Pancreas (tissue), 10 donors: ENCODE measurements around the gene STEAP4. TPM values are rescaled to one million over a fixed set of nuclear protein-coding genes. Genes with fewer than 3 reads are reported as not detected.

Experiments used
- ATAC-seq, 4 donors: fragments of 200-7000 bp; cut with Tn5 transposase; one replicate each; pipeline versions ENCODE4 v1.8.0 to v1.9.1; 2020; ENCODE audit warnings: mild to moderate bottlenecking in 4 of 4, moderate library complexity in 4 of 4
- DNase-seq, 6 donors: peaks; one replicate each; pipeline ENCODE4 v3.0.0-alpha.2; 2020
- FAIRE-seq: peaks from 2 replicates; lab custom pipeline; 2012; peaks lifted over from hg19 to GRCh38; lab: Jason Lieb, UNC
- H3K27ac ChIP-seq, 4 donors: fragments of 200-600 bp; sonication (generic); 1 replicate in 3 of 4; 2 replicates in 1 of 4; pipeline versions ENCODE4 v1.5.0 to v1.8.0; 2020
- H3K27me3 ChIP-seq, 4 donors: fragments of 200-600 bp; one replicate each; pipeline ENCODE4 v1.8.0; 2021
- H3K36me3 ChIP-seq, 3 donors: fragments of 200-600 bp; sonication (generic) in 1 of 3; one replicate each; pipeline versions ENCODE4 v1.5.0 to v1.8.0; 2020 to 2021
- H3K4me1 ChIP-seq, 3 donors: fragments of 200-600 bp; one replicate each; pipeline ENCODE4 v1.8.0; 2021
- H3K4me3 ChIP-seq, 4 donors: fragments of 200-600 bp; sonication (generic) in 2 of 4; one replicate each; pipeline versions ENCODE4 v1.5.0 to v1.8.0; 2020 to 2021
- H3K9me3 ChIP-seq, 4 donors: fragments of 200-600 bp; one replicate each; pipeline ENCODE4 v1.8.0; 2021
- WGBS, 2 donors: extraction: QIAGEN DNeasy Blood & Tissue Kit; methylation state at CpG; one replicate each; pipeline ENCODE4 v1.1.7; 2013; 5-methylcytosine and 5-hydroxymethylcytosine counted together
- intact Hi-C, 3 donors: fragments of 100-400 bp; cut with DNase I; formaldehyde crosslinking; loops; one replicate each; pipeline versions ENCODE4 v1.11.1 to v1.14.2; 2022
- polyA plus RNA-seq, 2 donors: library from polyadenylated mRNA; stranded (reverse); fragments of 200-250 nt; gene quantifications; one replicate each; pipeline ENCODE4 v1.2.3, GENCODE V29; 2013
- total RNA-seq, 6 donors: library from RNA; stranded (reverse); fragmentation: NEBNext Ultra II Directional in 4 of 6; extraction: Animal tissue kit (Norgen Biotek cat#: 25700) in 4 of 6; gene quantifications; one replicate each; pipeline versions ENCODE4 v1.2.1 to v1.2.4, GENCODE V29; 2021 to 2023
- TF ChIP-seq, protein P1 (sequence below), 4 donors: fragments of 200-600 bp; sonication (generic) in 3 of 4; IDR thresholded peaks; one replicate each; pipeline versions ENCODE4 v1.5.0 to v1.8.0; 2021; ENCODE audit warnings: antibody characterized with exemption in 4 of 4
- donor health status: healthy with polysubstance abuse.
- donor health status: DM: no; HTN: no; CAD: no; lungs with moderate emphysema.
- donor health status: DM: no; HTN: no; CAD: no.
- donor health status: control.
- donor health status: control.
- donor health status: Bipolar disorder and iron deficiency.
- donor health status: DM: yes; HTN: yes; CAD: no.
- donor health status: DM: no; HTN: no; CAD: no.
- donor health status: DM: no; HTN: no; CAD: no.
- donor health status: DM: yes; HTN: yes; CAD: no.

The STEAP4 gene
- total and polyA plus RNA-seq, 8 donors = 3.2 to 15.0 (median 7.2) TPM

DNA sequence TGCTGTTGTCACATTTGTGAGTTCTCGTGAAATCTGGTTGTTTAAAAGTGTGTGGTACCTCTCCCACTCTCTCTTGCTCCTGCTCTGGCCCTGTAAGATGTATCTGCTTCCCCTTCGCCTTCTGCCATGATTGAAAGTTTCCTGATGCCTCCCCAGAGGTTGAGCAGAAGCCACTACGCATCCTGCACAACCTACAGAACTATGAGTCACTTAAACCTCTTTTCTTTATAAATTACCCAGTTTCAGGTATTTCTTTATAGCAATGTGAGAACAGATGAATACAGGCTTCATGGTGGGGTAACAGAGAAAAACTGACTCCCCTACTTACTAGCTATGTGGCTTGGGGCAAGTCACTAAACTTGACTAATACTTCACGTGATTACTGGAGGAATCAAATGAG is 18.0 kb upstream of the STEAP4 start:
- ATAC-seq (no peak), DNase-seq (no peak), FAIRE-seq (no peak)
- Histone ChIP-seq H3K9me3 (no peaks in the 10 kb centered on the region), H3K27me3 (no peaks in the 10 kb centered on the region), H3K4me1 (no peaks in the 10 kb centered on the region), H3K36me3 (no peaks in the 10 kb centered on the region), H3K4me3 (no peak overlapping the region), H3K27ac (no peak overlapping the region)
- WGBS, 2 donors = 85 to 92% methylated on average over 4 of the region's 4 CpGs
- TF ChIP-seq, protein P1, sequence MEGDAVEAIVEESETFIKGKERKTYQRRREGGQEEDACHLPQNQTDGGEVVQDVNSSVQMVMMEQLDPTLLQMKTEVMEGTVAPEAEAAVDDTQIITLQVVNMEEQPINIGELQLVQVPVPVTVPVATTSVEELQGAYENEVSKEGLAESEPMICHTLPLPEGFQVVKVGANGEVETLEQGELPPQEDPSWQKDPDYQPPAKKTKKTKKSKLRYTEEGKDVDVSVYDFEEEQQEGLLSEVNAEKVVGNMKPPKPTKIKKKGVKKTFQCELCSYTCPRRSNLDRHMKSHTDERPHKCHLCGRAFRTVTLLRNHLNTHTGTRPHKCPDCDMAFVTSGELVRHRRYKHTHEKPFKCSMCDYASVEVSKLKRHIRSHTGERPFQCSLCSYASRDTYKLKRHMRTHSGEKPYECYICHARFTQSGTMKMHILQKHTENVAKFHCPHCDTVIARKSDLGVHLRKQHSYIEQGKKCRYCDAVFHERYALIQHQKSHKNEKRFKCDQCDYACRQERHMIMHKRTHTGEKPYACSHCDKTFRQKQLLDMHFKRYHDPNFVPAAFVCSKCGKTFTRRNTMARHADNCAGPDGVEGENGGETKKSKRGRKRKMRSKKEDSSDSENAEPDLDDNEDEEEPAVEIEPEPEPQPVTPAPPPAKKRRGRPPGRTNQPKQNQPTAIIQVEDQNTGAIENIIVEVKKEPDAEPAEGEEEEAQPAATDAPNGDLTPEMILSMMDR (IDR thresholded peaks at IDR 0.05) = no peak
- intact Hi-C loops = no loop called here

DNA sequence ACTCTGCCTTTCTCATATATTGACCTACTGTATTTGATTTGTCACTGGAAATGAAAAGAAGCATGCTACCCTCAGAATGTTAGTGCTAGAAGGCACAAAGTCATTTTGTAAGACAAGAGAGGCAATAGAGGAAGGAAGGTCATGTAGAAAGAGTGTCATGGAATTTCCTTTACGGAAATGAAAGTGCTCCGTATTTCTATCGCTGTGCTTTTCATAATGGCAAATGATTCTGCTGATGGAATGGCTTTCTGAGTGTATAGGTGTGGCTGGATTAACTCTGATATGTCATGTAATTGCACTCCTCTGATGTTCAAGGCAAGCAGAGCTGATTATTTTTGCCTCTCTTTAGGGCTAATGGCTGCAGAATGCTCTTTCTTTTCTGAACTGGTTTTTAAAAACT is 15.5 kb upstream of the STEAP4 start:
- FAIRE-seq (no peak), ATAC-seq (peak in 2 of 4 donors; percentile 16 to 18), DNase-seq (no peak)
- H3K27ac ChIP-seq = no peak overlapping the region
- no peaks in the 10 kb centered on the region for H3K27me3 ChIP-seq
- intact Hi-C loops = no loop called here
- H3K4me1 ChIP-seq = no peaks in the 10 kb centered on the region
- WGBS, 2 donors = 79 to 87% methylated on average over 3 of the region's 3 CpGs
- H3K4me3 ChIP-seq = no peak overlapping the region
- TF ChIP-seq, protein P1 (IDR thresholded peaks at IDR 0.05) = no peak
- no peaks in the 10 kb centered on the region for H3K36me3 ChIP-seq
- no peaks in the 10 kb centered on the region for H3K9me3 ChIP-seq

DNA sequence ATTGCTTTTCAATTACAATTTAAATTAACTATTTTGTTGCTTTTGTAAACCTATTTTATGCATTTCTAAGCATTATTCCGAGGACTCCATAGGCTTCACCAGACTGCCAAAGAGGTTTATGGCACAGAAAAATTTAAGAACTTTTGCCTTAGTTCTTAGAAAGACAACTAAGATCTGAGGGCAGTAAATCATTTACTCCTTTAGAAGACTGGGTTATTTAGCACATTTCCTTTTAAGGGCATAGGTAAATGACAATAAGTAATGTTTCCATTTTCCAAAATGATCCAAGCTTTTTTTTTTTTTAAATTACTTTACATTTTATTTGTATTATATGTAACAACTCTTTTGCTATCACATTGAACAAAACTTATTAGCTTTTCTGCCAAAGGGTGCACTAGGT is 15.0 kb upstream of the STEAP4 start:
- intact Hi-C loops = no loop called here
- H3K27ac ChIP-seq = no peak overlapping the region
- no peaks in the 10 kb centered on the region for H3K9me3 ChIP-seq
- no peak for ATAC-seq
- no peak for FAIRE-seq
- H3K4me1 ChIP-seq = no peaks in the 10 kb centered on the region
- TF ChIP-seq, protein P1 (IDR thresholded peaks at IDR 0.05) = no peak
- H3K4me3 ChIP-seq = no peak overlapping the region
- H3K27me3 ChIP-seq = no peaks in the 10 kb centered on the region
- no peak for DNase-seq
- H3K36me3 ChIP-seq = no peaks in the 10 kb centered on the region
- WGBS, 2 donors = 88 to 93% methylated on average over 1 of the region's 1 CpG

DNA sequence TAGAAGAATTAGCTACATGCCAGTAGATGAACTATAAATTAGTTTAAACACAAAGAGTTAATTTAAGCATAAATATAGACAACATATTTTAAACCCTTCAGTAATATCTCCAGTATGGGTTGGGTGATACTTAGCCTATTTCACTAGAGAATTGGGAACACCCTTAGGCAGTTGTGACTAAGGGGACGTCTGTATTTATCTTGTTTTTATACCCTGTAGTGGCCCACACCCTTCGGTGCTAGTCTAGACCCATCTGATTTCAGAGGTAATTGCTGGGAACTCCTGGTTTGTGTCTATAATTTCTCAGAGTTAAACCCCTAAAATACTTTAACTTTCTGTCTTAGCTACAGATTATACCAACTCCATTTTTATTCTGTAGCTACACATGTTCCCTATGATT is 11.5 kb upstream of the STEAP4 start:
- TF ChIP-seq, protein P1 (IDR thresholded peaks at IDR 0.05) = no peak
- no peaks in the 10 kb centered on the region for H3K9me3 ChIP-seq
- 88 to 92% methylated on average over 2 of the region's 2 CpGs for WGBS, 2 donors
- H3K4me1 ChIP-seq = no peaks in the 10 kb centered on the region
- H3K27me3 ChIP-seq = no peaks in the 10 kb centered on the region
- H3K4me3 ChIP-seq = no peak overlapping the region
- intact Hi-C loops = no loop called here
- FAIRE-seq (no peak), ATAC-seq (no peak), DNase-seq (no peak)
- H3K36me3 ChIP-seq = no peaks in the 10 kb centered on the region
- no peak overlapping the region for H3K27ac ChIP-seq

DNA sequence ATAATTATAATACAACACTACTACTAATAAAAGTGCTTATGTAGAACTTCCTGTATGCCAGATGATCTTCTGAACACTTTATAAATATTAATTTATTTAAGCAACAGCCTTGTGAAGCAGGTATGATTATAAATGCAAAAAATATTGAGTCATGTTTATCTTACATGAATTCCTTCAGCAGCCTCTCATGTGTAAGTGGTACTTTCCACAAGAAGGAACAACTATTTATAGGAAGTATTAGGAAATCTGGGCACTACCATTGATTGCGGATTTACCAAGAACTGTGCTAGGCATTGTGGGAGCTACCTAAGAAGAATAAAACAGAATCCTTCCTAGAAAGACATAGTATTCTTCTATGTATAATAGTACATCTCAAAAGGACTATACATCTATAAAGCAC is 10.7 kb upstream of the STEAP4 start:
- no peak for FAIRE-seq
- Histone ChIP-seq H3K27me3 (no peaks in the 10 kb centered on the region), H3K36me3 (no peaks in the 10 kb centered on the region), H3K9me3 (no peaks in the 10 kb centered on the region), H3K4me3 (no peak overlapping the region), H3K27ac (no peak overlapping the region), H3K4me1 (no peaks in the 10 kb centered on the region)
- intact Hi-C loops = no loop called here
- 87 to 92% methylated on average over 1 of the region's 1 CpG for WGBS, 2 donors
- TF ChIP-seq, protein P1 (IDR thresholded peaks at IDR 0.05) = no peak
- no peak for DNase-seq
- peak in 1 of 4 donors; percentile 22 for ATAC-seq
